HepG2 (cell line): ENCODE data around the gene NXPH4. TPM values are rescaled to one million over a fixed set of nuclear protein-coding genes. Genes with fewer than 3 reads are reported as not detected.

Experiments
- ARID5B ChIP-seq: IDR thresholded peaks from 2 replicates; pipeline ENCODE4 v1.4.0; 2020; ENCODE audit warnings: mild to moderate bottlenecking, missing genetic modification reagents
- ARNT2 ChIP-seq: sonication (generic); formaldehyde crosslinking; IDR thresholded peaks from 2 replicates; pipeline ENCODE4 v1.8.0; 2022; ENCODE audit warnings: mild to moderate bottlenecking, low read depth, missing genetic modification reagents, moderate library complexity
- ARNTL ChIP-seq: sonication (generic); formaldehyde crosslinking; IDR thresholded peaks from 2 replicates; pipeline ENCODE4 v1.4.0; 2020; ENCODE audit warnings: mild to moderate bottlenecking, missing genetic modification reagents
- BRCA1 ChIP-seq: sonication (generic); formaldehyde crosslinking; IDR thresholded peaks from 2 replicates; pipeline ENCODE4 v1.4.0; 2020; ENCODE audit warnings: missing genetic modification reagents
- CBX2 ChIP-seq, 2 experiments: fragments of 200-600 bp in 1 of 2; sonication (generic); formaldehyde crosslinking in 1 of 2; IDR thresholded peaks; 2 replicates each; pipeline versions ENCODE4 v1.7.0 to v1.8.1; 2018 to 2022; ENCODE audit warnings: low read depth in 2 of 2, low read length in 1 of 2, mild to moderate bottlenecking in 1 of 2, missing genetic modification reagents in 1 of 2
- CEBPB ChIP-seq: IDR thresholded peaks from 2 replicates; pipeline ENCODE4 v1.6.1; 2011; ENCODE audit warnings: low read depth, low read length, improper control_type of control experiment, borderline replicate concordance
- EP300 ChIP-seq, 3 experiments: sonication (generic) in 1 of 3; formaldehyde crosslinking in 1 of 3; IDR thresholded peaks; 2 replicates each; pipeline versions ENCODE4 v1.5.1 to v1.6.1; 2011 to 2020; ENCODE audit warnings: low read depth in 2 of 3, low read length in 2 of 3, borderline replicate concordance in 1 of 3, improper control_type of control experiment in 1 of 3, mild to moderate bottlenecking in 1 of 3, missing genetic modification reagents in 1 of 3, moderate library complexity in 1 of 3
- MAFF ChIP-seq: IDR thresholded peaks from 2 replicates; pipeline ENCODE4 v1.6.1; 2011; ENCODE audit warnings: low read depth, low read length, improper control_type of control experiment
- PBX3 ChIP-seq: sonication (generic); formaldehyde crosslinking; IDR thresholded peaks from 2 replicates; pipeline ENCODE4 v1.8.1; 2023; ENCODE audit warnings: missing genetic modification reagents, inconsistent platforms, borderline replicate concordance
- SCMH1 ChIP-seq: sonication (generic); formaldehyde crosslinking; IDR thresholded peaks from 2 replicates; pipeline ENCODE4 v1.9.0; 2021; ENCODE audit warnings: missing genetic modification reagents, mild to moderate bottlenecking, borderline replicate concordance
- ZBTB26 ChIP-seq: IDR thresholded peaks from 2 replicates; pipeline ENCODE4 v1.6.1; 2016; ENCODE audit warnings: missing compliant biosample characterization, missing genetic modification reagents, borderline replicate concordance
- ZNF17 ChIP-seq: sonication (generic); formaldehyde crosslinking; IDR thresholded peaks from 2 replicates; pipeline ENCODE4 v1.5.0; 2020; ENCODE audit warnings: mild to moderate bottlenecking, missing genetic modification reagents
- ZNF30 ChIP-seq: sonication (generic); formaldehyde crosslinking; IDR thresholded peaks from 2 replicates; pipeline ENCODE4 v1.5.0; 2020; ENCODE audit warnings: mild to moderate bottlenecking, missing genetic modification reagents
- ZNF331 ChIP-seq: sonication (generic); formaldehyde crosslinking; IDR thresholded peaks from 2 replicates; pipeline ENCODE4 v1.4.0; 2020; ENCODE audit warnings: missing genetic modification reagents
- ZNF383 ChIP-seq: sonication (generic); formaldehyde crosslinking; IDR thresholded peaks from 2 replicates; pipeline ENCODE4 v1.4.0; 2020; ENCODE audit warnings: missing genetic modification reagents, mild to moderate bottlenecking, borderline replicate concordance
- ZNF543 ChIP-seq: sonication (generic); formaldehyde crosslinking; IDR thresholded peaks from 2 replicates; pipeline ENCODE4 v1.4.0; 2020; ENCODE audit warnings: mild to moderate bottlenecking, missing genetic modification reagents
- ZNF556 ChIP-seq: sonication (generic); formaldehyde crosslinking; IDR thresholded peaks from 2 replicates; pipeline ENCODE4 v1.4.0; 2020; ENCODE audit warnings: mild to moderate bottlenecking, missing genetic modification reagents, borderline replicate concordance
- polyA plus RNA-seq, 8 experiments: library from polyadenylated mRNA; depleted of rRNA in 3 of 8; stranded (reverse) in 7 of 8; unstranded in 1 of 8; fragments of >200 nt; fragmentation: Illumina TruSeq in 4 of 8; extraction: Trizol in 4 of 8; gene quantifications; 2 replicates each; pipeline versions ENCODE4 v1.2.1 to v1.2.3, GENCODE V29; 2011 to 2016; ENCODE audit warnings: low read depth in 4 of 8, missing spikeins in 1 of 8, mixed read lengths in 1 of 8; ENCODE audit not compliant: insufficient read depth in 1 of 8
- total RNA-seq, 5 experiments: library from RNA; depleted of rRNA; stranded (reverse); fragments of >200 nt; fragmentation: Illumina TruSeq; extraction: Trizol; gene quantifications; 2 replicates each; pipeline ENCODE4 v1.2.3, GENCODE V29; 2016; ENCODE audit warnings: low read depth in 1 of 5
- TF ChIP-seq, protein P1 (sequence below): IDR thresholded peaks from 2 replicates; pipeline ENCODE4 v1.6.1; 2016; ENCODE audit warnings: low read depth
- TF ChIP-seq, protein P2 (sequence below): sonication (generic); formaldehyde crosslinking; IDR thresholded peaks from 2 replicates; pipeline ENCODE4 v1.4.0; 2020; ENCODE audit warnings: mild to moderate bottlenecking, missing genetic modification reagents

Gene NXPH4
- total and polyA plus RNA-seq, 2 of the 13 experiments (the other 11 are each of a cell fraction or from before 2014, with no cell fraction given): 0.13 TPM; not detected in 1

DNA sequence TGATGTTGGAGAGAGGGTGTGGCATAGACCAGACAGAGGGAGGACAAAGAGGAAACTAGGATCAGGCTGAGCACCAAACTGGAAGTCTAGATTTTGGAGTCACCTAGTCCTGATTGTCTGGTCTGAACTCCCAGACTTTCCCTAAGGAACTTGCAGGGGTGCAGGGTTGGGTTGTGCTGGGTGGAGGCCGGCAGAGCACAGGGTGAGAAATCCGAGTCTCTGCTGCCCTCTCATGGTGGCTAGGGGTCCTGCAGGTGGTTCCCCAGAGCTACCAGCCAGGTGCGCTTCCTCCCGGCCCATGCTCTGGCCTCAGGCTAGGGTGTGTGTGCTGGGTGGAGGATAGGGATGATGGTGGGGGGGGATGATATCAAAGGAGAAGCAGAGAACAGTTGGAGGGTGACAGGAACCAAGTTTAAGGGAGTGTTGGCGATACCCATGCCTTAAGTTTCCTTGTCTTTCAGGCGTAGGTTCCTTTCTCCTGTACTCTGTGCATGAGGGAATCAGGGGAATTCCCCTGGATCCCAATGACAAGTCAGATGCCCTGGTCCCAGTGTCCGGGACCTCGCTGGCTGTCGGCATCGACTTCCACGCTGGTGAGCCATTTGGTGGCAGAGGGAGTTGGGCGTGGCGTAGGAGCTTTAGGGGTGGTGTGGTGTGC, 33.5 kb upstream of the NXPH4 start (continued):
- TF ChIP-seq PBX3 (CRISPR knock-in tag): no peak
- no peak for TF ChIP-seq BRCA1 (CRISPR knock-in tag)
- no peak for TF ChIP-seq CBX2 (IDR thresholded peaks at IDR 0.05; ENCODE audit: low read depth, low read length)
- no peak for TF ChIP-seq CBX2 (CRISPR knock-in tag; IDR thresholded peaks at IDR 0.05; ENCODE audit: low read depth)
- TF ChIP-seq ZNF543 (CRISPR knock-in tag): no peak
- no peak for TF ChIP-seq ARNTL
- TF ChIP-seq, protein P1, sequence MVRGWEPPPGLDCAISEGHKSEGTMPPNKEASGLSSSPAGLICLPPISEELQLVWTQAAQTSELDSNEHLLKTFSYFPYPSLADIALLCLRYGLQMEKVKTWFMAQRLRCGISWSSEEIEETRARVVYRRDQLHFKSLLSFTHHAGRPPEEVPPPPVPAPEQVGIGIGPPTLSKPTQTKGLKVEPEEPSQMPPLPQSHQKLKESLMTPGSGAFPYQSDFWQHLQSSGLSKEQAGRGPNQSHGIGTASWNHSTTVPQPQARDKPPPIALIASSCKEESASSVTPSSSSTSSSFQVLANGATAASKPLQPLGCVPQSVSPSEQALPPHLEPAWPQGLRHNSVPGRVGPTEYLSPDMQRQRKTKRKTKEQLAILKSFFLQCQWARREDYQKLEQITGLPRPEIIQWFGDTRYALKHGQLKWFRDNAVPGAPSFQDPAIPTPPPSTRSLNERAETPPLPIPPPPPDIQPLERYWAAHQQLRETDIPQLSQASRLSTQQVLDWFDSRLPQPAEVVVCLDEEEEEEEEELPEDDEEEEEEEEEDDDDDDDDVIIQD (CRISPR knock-in tag): no peak
- no peak for TF ChIP-seq CEBPB
- TF ChIP-seq, protein P2, sequence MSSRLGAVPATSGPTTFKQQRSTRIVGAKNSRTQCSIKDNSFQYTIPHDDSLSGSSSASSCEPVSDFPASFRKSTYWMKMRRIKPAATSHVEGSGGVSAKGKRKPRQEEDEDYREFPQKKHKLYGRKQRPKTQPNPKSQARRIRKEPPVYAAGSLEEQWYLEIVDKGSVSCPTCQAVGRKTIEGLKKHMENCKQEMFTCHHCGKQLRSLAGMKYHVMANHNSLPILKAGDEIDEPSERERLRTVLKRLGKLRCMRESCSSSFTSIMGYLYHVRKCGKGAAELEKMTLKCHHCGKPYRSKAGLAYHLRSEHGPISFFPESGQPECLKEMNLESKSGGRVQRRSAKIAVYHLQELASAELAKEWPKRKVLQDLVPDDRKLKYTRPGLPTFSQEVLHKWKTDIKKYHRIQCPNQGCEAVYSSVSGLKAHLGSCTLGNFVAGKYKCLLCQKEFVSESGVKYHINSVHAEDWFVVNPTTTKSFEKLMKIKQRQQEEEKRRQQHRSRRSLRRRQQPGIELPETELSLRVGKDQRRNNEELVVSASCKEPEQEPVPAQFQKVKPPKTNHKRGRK (CRISPR knock-in tag): no peak
- TF ChIP-seq ARNT2 (CRISPR knock-in tag): no peak
- TF ChIP-seq ZNF556 (CRISPR knock-in tag): no peak
- TF ChIP-seq ARID5B (CRISPR knock-in tag): no peak
- TF ChIP-seq ZNF30 (CRISPR knock-in tag): no peak
- no peak for TF ChIP-seq SCMH1 (CRISPR knock-in tag)
- TF ChIP-seq ZBTB26 (CRISPR knock-in tag): no peak
- no peak for TF ChIP-seq ZNF17 (CRISPR knock-in tag)
- TF ChIP-seq ZNF331 (CRISPR knock-in tag): no peak
- TF ChIP-seq MAFF: no peak
- no peak for TF ChIP-seq ZNF383
- no peak for TF ChIP-seq EP300 (IDR thresholded peaks at IDR 0.05; ENCODE audit: low read depth in 2 of 2, low read length in 2 of 2)
- TF ChIP-seq EP300 (CRISPR knock-in tag; IDR thresholded peaks at IDR 0.05; ENCODE audit: borderline replicate concordance): no peak
